ENCODE data around the gene JAG2.

Gene JAG2

DNA sequence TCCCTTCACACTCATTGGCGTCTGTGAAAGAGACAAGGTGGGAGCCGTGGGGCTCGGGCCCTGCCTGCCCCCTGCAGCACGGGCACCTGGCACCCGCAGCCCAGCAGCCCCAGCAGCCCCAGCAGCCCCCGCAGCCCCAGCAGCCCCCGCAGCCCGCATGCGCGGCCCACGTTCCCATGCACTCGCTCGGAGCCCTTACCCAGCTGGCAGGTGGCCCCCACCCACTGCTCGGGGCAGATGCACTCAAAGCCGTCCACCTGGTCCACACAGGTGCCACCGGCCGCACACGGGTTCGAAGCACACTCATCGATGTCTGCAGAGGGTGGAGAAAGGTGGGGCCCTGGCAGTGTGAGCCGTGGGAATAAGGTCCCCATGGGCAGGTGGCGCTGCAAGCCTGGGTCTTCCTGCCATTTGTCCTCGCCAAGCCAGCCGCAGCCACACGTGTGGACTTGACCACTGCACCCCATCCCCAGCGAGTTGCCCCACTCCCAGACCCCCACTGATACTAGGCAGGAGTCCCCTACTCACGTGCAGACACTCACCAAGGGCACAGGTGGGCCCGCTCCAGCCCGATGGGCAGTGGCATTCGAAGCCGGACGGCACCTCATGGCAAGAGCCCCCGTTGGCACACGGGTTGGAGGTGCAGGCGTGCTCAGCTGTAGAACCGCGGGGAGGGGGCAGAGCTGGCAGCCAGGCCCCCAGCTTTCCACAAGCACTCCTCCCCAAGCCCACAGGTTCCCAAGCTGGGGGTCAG, 17.3 kb downstream of the JAG2 start:
- no peak for DNase-seq (ENCODE audit: low read depth in 2 of 2)

DNA sequence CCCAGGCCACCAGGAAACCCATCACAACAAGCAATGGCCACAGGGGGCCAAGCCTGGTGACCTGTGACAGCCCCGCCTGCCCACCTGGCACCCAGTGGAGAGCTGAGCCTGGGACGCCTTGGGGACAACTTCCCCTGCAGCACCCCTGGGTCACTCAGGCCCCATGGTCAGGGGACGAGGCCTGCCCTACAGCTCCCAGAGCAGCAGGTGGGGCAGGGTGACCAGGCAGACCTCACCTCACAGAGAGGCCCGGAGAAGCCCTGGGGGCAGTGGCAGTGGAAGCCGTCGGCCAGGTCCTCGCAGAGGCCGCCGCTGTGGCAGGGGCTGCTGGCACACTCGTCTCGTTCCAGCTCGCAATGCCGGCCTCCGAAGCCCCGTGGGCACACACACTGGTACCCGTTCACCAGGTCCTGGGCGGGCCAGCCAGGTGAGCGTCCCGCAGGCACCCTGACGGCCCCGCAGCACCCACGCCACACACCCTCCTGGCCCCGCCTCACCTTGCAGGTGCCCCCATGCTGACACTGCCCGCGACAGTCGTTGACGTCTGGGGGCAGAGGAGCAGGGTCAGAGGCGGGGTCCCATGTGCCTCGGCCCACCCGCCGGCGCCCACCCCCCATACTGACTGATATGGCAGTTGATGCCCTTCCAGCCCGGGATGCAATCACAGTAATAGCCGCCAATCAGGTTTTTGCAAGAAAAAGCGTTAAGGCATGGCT, 18.1 kb downstream of the JAG2 start:
- no peak for DNase-seq (ENCODE audit: low read depth in 2 of 2)

DNA sequence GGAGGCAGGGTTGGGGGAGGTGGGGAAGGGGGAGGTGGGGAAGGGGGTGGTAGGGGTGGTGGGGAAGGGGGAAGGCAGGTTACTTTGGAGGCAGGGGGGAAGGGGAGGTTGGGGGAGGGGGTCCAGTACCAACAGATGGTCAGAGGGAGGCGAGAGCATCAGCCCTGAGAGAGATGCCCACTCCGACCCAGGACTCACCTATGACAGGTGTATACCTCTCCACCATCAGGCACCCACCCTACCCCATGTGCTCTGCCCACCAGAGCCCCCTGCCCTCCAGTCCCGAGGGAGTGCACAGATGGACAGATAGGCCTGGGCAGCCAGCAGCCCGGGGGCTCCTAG, 18.6 kb downstream of the JAG2 start:
- DNase-seq (ENCODE audit: low read depth in 2 of 2) = no peak

DNA sequence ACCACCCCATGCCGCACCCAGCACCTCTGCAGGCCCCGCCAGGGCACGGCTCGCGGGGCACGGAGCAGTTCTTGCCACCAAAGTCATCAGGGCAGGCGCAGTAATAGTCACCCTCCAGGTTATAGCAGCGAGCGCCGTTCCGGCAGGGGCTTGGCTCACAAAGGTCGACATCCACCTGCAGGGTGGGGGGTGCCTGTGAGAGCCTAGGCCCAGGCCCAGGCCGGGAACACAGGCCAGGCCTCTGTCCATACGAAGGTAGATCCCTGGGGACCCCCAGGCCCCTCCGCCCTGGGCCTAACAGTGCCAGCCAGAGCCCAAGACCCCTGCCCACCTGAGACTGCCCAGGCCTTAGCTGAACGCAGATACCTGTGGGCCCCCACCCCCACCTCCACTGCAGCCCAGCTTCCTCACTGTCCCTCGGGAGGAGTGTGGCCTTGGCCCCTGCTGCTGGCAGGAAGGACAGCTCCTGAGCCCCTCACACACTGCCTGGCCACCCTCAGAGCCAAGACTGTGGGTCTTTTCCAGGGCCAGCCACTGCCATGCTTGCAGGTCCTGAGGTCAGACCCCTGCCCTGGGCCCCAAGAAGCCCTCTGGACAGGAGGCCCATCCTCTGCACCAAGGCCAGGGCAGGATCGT, 19.3 kb downstream of the JAG2 start:
- no peak for DNase-seq (ENCODE audit: low read depth in 2 of 2)

DNA sequence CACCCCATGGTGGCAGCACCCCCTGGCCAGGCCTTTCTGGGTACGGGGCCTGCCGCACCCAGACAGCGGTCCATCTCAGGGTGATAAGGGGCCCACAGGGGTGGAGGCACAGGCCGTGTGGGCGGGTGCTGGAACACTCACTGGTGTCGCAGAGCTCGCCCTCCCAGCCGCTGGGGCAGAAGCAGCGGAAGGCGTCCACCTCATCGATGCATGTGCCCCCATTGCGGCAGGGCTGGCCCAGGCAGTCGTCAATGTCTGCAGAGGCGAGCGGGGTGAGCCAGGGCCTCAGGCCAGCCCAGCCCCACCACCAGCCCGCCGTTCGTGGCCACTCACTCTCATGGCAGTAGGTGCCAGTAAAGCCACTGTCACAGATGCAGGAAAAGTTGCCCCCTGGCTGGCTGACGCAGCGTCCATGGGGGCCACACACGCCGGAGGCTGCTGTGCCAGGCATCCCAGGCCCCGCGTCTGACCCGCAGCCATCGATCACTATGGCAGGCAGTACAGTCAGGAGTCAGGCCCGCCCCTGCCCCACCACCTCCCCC, 19.9 kb downstream of the JAG2 start:
- DNase-seq (ENCODE audit: low read depth in 2 of 2) = no peak

DNA sequence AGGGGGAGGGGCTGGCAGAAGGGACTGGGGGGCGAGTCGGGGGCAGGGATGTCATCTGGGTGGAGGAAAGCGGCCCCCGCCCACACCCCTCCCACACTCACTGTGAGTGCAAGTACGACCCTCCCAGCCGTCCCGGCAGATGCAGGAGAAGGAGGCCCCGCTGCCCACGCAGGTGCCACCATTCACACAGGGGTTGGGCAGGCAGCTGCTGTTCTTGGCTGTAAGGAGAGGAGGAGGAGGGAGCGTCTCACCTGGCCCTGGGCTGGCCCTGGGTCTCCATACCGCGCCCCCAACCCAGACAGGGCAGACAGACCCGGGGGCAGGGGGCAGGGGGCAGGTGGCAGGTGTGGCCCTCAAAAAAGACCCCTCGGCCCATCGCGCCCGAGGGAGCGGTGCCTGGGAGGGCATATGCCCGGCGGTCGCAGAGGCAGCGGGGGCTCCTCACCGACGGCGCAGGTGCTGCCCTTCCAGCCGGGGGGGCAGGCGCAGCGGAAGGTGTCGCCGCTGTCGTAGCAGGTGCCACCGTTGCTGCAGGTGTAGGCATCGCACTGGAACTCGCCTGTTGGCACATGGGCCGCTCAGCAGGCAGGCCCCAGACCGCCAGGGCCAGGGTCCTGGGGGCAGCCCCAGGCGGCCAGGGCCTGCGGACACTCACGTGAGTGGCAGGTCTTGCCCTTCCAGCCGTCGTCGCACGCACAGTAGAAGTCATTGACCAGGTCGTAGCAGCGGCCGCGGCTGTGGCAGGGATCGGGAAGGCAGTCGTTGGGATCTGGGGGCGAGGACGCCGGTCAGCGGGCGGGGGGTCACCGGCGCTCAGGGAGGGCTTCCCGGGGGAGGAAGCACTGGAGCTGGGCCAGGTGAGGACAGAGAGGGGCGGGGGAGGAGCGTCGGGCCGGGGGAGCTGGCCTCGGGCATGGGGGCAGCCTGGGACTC, 20.6 kb downstream of the JAG2 start:
- no peak for DNase-seq (ENCODE audit: low read depth in 2 of 2)

DNA sequence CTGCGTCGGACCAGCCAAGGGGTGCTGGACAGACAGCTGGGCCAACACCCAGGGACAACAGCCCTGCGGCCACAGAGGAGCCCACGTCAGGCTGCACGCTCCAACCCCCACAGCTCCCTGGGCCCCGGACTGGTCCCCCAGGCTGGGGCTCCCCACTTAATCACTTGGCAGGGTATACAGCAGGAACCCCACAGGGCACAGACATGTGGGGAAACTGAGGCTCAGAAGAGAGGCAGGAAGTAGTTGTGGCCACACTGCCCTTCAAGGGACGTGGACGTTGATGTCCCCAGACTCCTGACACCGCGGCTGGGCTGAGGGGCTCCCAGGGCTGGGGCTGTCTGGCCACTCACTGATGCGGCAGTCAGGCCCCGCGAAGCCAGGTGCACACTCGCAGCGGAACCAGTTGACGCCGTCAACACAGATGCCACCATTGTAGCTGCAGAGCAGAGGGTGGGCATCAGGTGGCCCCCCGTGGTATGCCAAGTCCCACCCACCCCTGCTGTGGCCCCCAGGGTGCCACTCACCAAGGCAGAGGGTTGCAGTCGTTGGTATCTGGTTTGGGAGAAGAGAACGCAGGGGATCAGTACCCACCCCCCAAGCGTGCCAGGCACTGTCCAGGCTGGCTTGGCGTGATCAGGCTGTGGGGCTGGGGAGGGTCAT, 21.5 kb downstream of the JAG2 start:
- no peak for DNase-seq (ENCODE audit: low read depth in 2 of 2)

DNA sequence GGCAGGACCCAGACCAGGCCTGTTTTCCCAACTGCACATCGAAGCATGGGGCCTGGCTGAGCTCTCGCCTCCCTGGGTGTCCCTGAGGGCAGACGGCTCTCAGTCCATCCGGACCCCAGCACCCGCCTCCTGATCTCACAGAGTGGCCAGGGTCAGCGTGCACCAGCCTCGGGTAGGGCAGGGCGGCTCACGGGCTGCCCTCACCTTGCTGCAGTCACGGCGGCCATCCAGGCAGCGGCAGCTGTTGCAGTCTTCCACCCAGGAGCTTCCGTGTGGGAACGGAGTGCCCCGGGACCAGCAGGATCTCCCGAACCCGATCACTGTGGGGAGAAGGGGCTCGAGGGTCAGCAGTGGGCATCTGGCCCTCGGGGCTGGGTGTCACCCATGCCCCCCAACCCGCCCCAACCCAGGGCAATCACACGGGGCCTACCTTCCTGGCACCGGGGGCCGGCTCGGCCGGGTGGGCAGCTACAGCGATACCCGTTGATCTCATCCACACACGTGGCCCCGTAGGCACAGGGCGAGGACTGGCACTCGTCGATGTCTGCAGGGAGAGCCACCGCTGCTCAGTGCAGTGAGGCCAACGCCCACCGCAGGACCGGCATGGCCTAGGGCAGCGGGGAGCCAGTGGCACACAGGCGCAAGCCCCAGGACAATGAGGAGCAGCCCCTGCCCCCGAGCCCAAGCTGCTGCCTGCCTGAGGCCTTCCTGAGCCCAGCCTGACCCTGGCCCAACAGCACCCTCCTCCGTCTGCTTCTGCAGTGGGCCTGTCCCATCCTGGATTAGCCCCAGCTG, 22.2 kb downstream of the JAG2 start:
- no peak for DNase-seq (ENCODE audit: low read depth in 2 of 2)

DNA sequence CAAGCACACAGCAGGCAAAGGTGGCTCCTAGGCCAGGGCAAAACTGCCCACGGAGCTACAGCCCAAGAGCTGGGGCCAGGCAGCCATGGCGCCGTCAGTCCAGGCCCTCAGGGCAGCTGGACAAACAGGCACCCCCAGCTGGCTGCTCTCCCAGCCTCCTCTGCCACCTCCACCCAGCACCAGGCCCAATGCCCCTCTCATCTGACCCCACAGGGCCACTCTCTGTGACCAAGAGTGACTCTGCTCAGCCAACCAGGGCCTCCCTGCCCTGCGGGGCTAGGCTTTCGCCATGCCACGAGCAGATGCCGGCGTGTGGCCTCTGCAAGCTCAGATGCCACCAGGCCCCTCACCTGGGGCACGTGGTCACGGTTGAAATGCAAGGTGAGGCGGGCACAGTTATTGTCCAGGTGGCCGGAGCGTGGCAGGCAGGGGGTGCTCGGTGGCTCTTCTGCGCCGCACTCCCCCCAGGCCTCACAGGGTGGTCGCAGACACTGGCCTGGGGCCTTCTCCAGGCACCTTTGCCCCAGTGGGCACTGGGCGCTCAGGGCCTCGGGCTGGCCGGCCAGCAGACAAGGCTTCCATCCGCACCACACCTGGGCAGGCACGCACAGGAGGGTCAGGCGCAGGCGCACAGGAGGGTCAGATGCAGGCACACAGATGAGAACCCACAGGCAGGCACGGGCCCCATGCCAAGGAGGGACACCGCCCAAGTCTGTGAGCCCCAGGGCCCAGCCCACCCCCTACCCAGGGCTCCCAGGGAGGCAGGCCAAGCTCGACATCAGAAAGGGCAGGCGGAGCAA, 23.0 kb downstream of the JAG2 start:
- DNase-seq (ENCODE audit: low read depth in 2 of 2) = no peak

DNA sequence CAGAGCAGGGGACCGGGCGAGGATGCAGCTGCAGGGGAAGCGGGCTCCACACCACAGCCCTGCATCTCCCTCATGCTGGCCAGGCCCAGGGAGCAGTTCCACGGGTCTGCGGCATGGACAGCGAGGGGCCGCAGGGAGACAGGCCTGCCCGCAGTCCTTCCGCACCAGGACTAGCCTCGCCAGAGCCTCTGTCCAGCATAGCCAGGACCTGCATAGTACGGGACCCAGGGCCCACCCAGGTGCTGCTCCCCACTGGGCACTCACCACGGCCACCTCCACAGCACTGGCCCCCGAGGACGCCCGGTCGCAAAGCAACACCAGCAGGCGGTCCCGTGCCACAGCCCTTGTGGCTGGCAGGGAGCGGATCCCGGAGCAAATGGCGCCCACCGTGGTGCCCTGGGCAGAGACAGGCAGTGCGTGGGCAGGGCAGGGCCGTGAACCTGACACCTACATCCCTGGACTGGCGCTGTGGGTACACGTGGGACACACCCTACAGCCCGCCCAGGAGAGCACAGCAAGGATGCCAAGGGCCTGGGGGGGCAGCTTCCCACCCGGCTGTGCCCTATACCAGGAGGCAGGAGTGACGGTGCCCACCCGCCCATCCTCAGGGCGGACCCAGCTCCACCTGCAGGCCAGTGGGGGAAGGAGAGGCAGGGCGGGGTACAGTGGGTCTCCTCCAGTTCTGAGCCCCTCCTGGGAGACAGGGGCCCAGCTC, 23.8 kb downstream of the JAG2 start:
- no peak for DNase-seq (ENCODE audit: low read depth in 2 of 2)

DNA sequence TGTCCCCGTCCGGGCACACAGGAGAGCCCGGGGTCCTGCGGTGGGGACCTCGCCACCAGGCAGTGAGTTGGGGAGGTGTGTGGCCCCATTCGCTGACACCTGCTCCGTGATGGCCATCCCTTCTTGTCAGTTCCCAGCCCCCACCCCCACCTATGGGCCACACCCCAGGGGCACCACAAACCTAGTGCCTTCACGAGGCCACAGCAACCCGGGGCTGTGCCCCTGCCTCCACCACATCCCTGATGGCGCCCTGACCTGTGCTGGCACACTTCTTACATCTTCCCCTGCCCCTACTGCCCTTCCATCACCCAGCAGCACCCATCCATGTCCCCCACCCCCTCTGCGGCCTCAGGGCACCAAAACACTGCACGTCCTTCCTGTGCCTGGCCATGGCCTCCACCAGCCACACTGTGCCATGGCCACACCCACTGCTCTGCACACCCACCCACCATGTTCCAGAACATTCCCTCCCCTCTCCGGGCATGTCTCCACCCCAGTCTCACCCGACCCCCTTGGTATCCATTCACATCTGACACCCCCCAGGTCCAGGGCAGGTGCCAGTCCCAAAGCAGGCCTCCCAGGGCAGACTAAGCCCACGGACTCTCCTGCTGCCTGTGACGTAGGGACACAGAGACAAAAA, 24.4 kb downstream of the JAG2 start:
- no peak for DNase-seq (ENCODE audit: low read depth in 2 of 2)

DNA sequence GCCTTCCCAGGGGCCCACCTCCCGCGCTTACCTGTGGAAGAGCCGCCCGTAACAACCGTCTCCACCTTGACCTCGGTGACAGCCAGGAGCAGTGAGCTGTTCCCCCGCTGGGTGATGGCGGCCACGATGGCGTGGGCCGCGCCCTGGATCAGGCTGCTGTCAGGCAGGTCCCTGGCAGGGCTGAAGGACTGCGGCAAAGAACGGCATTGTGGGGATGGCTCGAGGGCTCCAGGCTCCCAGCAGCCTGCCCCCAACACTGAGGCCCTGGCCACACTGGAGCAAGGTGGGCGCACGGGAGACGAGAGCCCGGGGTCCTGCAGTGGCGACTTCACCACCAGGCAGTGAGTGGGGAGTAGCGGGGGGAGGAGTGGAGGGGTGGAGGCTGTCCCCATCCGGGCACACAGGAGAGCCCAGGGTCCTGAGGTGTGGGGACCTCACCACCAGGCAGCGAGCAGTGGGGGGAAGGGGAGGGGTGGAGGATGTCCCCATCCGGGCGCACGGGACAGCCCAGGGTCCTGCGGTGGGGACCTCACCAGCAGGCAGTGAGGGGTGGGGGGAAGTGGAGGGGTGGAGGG, 25.0 kb downstream of the JAG2 start:
- no peak for DNase-seq (ENCODE audit: low read depth in 2 of 2)

DNA sequence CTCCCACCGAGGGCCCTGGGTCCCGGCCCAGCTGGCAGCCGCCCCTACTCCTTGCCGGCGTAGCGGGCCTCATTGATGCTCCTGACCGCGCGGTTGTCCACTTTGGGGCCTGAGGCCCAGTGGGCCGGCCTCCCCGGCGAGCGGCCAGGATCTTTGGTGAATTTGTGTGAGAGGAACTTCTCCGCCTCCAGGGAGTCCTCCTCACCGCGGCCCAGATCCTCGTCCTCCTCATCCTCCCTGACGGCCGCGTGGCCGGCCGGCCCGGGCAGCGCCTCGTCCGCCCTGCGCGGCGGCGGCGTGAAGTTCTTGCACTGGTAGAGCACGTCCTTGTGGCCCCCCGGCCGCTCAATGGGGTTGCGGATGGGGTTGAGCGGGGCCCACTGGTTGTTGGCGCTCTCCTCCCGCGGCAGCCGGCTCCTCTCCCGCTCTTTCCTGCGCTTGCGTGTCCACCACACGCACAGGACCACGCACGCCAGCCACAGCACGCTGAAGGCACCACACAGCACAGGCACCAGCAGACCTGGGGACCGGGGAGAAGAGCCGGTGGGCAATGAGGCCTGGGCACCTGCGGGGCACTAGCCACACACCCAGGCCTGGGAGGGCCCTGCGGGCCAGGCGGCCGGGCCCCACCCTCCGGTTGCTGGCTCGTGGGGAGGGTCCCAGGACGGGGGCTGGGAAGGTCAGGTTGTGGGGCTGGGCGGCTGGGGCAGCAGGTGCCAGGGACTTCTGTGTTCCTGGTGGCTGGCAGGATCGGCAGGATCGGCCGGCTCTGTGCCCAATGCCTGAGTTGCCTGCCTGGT, 25.7 kb downstream of the JAG2 start:
- DNase-seq (ENCODE audit: low read depth in 2 of 2) = no peak

DNA sequence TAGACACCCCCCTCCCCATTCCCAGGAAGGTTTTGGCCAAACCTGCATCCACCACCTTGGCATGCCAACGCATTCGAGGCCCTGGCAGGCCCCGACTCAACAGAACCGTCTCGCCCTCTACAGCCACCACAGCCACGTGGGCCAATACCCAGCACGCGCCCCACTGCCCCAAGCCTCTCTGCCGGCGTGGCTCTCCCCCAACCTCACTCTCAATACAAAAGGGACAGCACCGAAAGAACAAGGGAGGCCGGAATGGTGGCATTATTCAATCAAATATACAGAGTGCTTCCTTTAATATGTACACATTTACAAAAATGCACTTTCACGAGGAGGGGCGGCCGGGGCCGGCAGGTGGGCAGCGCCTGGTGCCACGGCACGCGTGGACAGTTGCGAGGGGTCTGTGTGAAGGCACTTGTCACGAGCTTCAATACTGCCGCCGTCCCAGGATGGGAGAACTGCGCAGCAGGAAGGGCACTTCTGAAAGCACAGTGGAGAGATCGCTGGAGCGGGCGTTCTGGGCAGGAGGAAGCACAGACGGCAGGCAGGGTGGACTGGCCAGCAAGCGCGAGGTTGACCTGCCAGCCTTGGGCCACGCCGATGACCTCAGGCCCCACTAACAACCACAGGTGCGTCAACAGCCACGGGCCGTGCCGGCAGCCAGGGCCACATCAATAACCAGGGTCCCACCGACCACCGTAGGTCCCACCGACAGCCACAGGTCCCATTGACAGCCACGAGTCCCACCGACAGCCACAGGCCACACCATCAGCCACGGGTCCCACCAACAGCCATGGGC, 26.9 kb downstream of the JAG2 start:
- no peak for DNase-seq (ENCODE audit: low read depth in 2 of 2)

DNA sequence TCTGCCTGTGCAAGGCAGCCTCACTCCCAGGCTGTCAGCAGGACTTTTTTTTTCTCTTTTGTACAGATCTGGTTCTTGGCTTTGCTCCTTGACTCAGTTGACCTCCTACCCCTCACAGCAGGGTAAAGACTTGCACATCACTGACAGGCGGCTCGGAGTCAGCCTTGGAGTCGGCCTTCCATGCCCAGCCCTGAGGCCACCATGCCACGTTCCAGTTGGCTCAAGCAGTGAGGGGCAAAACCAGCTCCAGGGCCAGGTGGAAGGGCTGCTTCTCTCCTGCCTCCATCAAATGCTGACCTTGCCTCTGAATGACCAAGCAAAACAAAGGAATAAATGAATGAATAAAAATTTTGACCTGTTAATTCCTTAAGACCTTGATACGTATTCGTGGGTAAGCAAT, 27.6 kb downstream of the JAG2 start:
- DNase-seq (ENCODE audit: low read depth in 2 of 2) = no peak

DNA sequence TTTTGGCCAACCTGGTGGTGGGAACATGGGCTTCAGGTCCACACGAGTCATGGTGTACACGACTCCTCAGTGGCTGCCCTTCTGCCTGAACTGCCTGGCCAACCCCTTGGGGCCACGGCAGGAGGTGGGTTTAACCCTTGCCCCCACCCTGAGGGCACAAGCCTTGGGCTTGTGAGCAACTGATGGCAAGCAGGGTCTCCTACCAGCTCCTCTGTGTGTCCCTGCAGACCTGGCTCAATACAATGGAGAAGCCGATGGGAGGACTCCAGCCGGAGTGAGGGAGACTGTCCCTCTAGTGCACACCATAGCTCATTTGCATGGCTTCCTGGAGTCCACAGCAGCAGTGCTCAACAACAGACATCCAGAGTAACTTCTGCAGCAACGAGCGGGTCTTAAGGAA, 28.0 kb downstream of the JAG2 start:
- DNase-seq (ENCODE audit: low read depth in 2 of 2) = no peak

All from stimulated activated CD8-positive, alpha-beta memory T cell treated with anti-CD3 and anti-CD28 coated beads, Interleukin-7, amount 100 ng/mL, for 1 hour (primary cell).